B cell (primary cell): ENCODE results near the gene PDE10A. TPM values are rescaled to one million over a fixed set of nuclear protein-coding genes. Genes with fewer than 3 reads are reported as not detected.

ENCODE experiments used
- ATAC-seq: fragments of 200-7000 bp; cut with Tn5 transposase; one replicate; pipeline ENCODE4 v1.10.0; 2021; ENCODE audit warnings: low read depth, mild to moderate bottlenecking, moderate number of reproducible peaks, moderate library complexity
- CTCF ChIA-PET: fragments of 350-600 bp; sonication (Branson Sonifier 250); formaldehyde crosslinking; loops from one replicate; lab custom pipeline; 2021; ENCODE audit warnings: antibody characterized with exemption, inconsistent platforms; lab: Charles Lee
- POLR2A ChIA-PET: fragments of 350-600 bp; sonication (Branson Sonifier 250); formaldehyde crosslinking; loops from one replicate; lab custom pipeline; 2021; ENCODE audit warnings: antibody characterized with exemption; lab: Charles Lee
- DNase-seq: peaks from one replicate; pipeline ENCODE4 v3.0.0; 2013
- H2AFZ ChIP-seq: 2 replicates; pipeline ENCODE4 v1.6.1; 2012; ENCODE audit warnings: mild to moderate bottlenecking, low read depth, low read length; ENCODE audit not compliant: insufficient read depth, poor library complexity, severe bottlenecking
- H3K27ac ChIP-seq, 2 donors: 1 replicate in 1 of 2; 2 replicates in 1 of 2; pipeline ENCODE4 v1.5.1; 2012 to 2013; ENCODE audit warnings: low read length in 2 of 2, mild to moderate bottlenecking in 2 of 2, moderate library complexity in 1 of 2
- H3K27me3 ChIP-seq, 4 experiments: fragments of 200-600 bp in 1 of 4; sonication (generic) in 1 of 4; replicated peaks in 1 of 4; 1 replicate in 2 of 4; 2 replicates in 2 of 4; pipeline versions ENCODE4 v1.6.1 to v1.7.0; 2013 to 2016; ENCODE audit warnings: low read length in 3 of 4, mild to moderate bottlenecking in 2 of 4, mixed read lengths in 1 of 4, moderate library complexity in 1 of 4; ENCODE audit not compliant: insufficient read depth in 4 of 4, control insufficient read depth in 3 of 4; ENCODE audit errors: control extremely low read depth in 1 of 4
- H3K36me3 ChIP-seq, 2 experiments: replicated peaks in 1 of 2; 1 replicate in 1 of 2; 2 replicates in 1 of 2; pipeline versions ENCODE4 v1.6.1 to v1.7.1; 2013; ENCODE audit warnings: low read length in 1 of 2; ENCODE audit not compliant: insufficient read depth in 2 of 2, control insufficient read depth in 1 of 2; ENCODE audit errors: control extremely low read depth in 1 of 2, extremely low read depth in 1 of 2
- H3K4me1 ChIP-seq, 2 donors: fragments of 200-600 bp in 1 of 2; sonication (generic) in 1 of 2; 1 replicate in 1 of 2; 2 replicates in 1 of 2; pipeline versions ENCODE4 v1.5.1 to v1.6.1; 2013 to 2017; ENCODE audit warnings: low read length in 2 of 2; ENCODE audit not compliant: control insufficient read depth in 2 of 2, insufficient read depth in 2 of 2
- H3K4me2 ChIP-seq: replicated peaks from 2 replicates; pipeline ENCODE3; 2012; ENCODE audit warnings: mild to moderate bottlenecking, low read depth, low read length; ENCODE audit not compliant: poor library complexity, severe bottlenecking
- H3K4me3 ChIP-seq, 5 experiments: fragments of 200-600 bp in 1 of 5; sonication (generic) in 1 of 5; 1 replicate in 3 of 5; 2 replicates in 2 of 5; pipeline versions ENCODE4 v1.5.1 to v1.7.0; 2011 to 2016; ENCODE audit warnings: low read length in 4 of 5, mild to moderate bottlenecking in 4 of 5, low read depth in 2 of 5, control low read depth in 1 of 5, moderate library complexity in 1 of 5; ENCODE audit not compliant: insufficient read depth in 1 of 5; ENCODE audit errors: control extremely low read depth in 1 of 5, extremely low read depth in 1 of 5
- H3K79me2 ChIP-seq: fragments of 200-600 bp; sonication (generic); one replicate; pipeline ENCODE4 v1.6.0; 2016; ENCODE audit warnings: low read length; ENCODE audit not compliant: control insufficient read depth, insufficient read depth
- H3K9ac ChIP-seq: fragments of 200-600 bp; sonication (generic); 2 replicates; pipeline ENCODE4 v1.6.1; 2017; ENCODE audit warnings: mild to moderate bottlenecking, low read length, moderate library complexity
- H3K9me3 ChIP-seq, 3 donors: one replicate each; pipeline versions ENCODE4 v1.6.1 to v1.7.1; 2013; ENCODE audit warnings: low read length in 2 of 3; ENCODE audit not compliant: control insufficient read depth in 2 of 3, insufficient read depth in 1 of 3; ENCODE audit errors: control extremely low read depth in 1 of 3
- H4K20me1 ChIP-seq: 2 replicates; pipeline ENCODE4 v1.6.0; 2012; ENCODE audit warnings: mild to moderate bottlenecking, low read length; ENCODE audit not compliant: insufficient read depth, control insufficient read depth, poor library complexity, severe bottlenecking
- H3K27ac Mint-ChIP-seq: one replicate; pipeline ENCODE4 v1.8.0; 2021; ENCODE audit warnings: mixed read lengths
- H3K27me3 Mint-ChIP-seq: one replicate; pipeline ENCODE4 v1.8.0; 2021; ENCODE audit warnings: mixed read lengths
- H3K4me1 Mint-ChIP-seq: one replicate; pipeline ENCODE4 v1.8.0; 2021; ENCODE audit warnings: mixed read lengths
- H3K4me3 Mint-ChIP-seq: one replicate; pipeline ENCODE4 v1.8.0; 2021; ENCODE audit warnings: mixed read lengths
- H3K9me3 Mint-ChIP-seq: one replicate; pipeline ENCODE4 v1.8.0; 2022; ENCODE audit warnings: mixed read lengths; ENCODE audit not compliant: insufficient read depth
- CTCF ChIP-seq: fragments of 200-600 bp; IDR thresholded peaks from one replicate; pipeline ENCODE4 v1.8.0; 2022; ENCODE audit warnings: antibody characterized with exemption, mild to moderate bottlenecking
- EZH2 ChIP-seq: IDR thresholded peaks from 2 replicates; pipeline ENCODE4 v1.6.1; 2012; ENCODE audit warnings: borderline replicate concordance, low read depth, mild to moderate bottlenecking, moderate library complexity, low read length; ENCODE audit not compliant: insufficient read depth, poor library complexity, severe bottlenecking
- WGBS: methylation state at CpG from one replicate; pipeline ENCODE4 v1.1.5; 2013; ENCODE audit warnings: missing lambda C conversion rate; ENCODE audit not compliant: insufficient coverage; 5-methylcytosine and 5-hydroxymethylcytosine counted together
- intact Hi-C: fragments of 100-400 bp; cut with micrococcal nuclease; formaldehyde crosslinking; loops from one replicate; pipeline ENCODE4 v1.10.0; 2022
- polyA plus RNA-seq: library from polyadenylated mRNA; depleted of rRNA; stranded (reverse); fragments of >200 nt; gene quantifications from 2 replicates; pipeline ENCODE4 v1.2.3, GENCODE V29; 2012
- total RNA-seq, 2 donors: library from RNA; stranded (reverse); fragments of 120-200 nt in 1 of 2; gene quantifications; 1 replicate in 1 of 2; 2 replicates in 1 of 2; pipeline versions ENCODE4 v1.2.3 to v1.2.4, GENCODE V29; 2013 to 2022

PDE10A gene
- total and polyA plus RNA-seq, 2 donors (not counting 1 experiment from before 2014, with no cell fraction given) = not detected

GRCh38 chr6:165574220-165575157 lies 88.6 kb downstream of the PDE10A start:
- H3K9me3 Mint-ChIP-seq = no peaks in the 10 kb centered on the region
- intact Hi-C loops = no loop called here
- no peaks in the 10 kb centered on the region for H3K36me3 ChIP-seq
- no peak overlapping the region for H3K9ac ChIP-seq
- ATAC-seq (no peak), DNase-seq (no peak)
- H3K4me2 ChIP-seq = no peak overlapping the region
- peaks cover 0 to 11% (median 0%) of the 10 kb centered on the region in 3 donors for H3K9me3 ChIP-seq
- no peak overlapping the region for H3K27ac Mint-ChIP-seq
- H3K27me3 ChIP-seq = no peaks in the 10 kb centered on the region
- H3K27ac ChIP-seq = no peak overlapping the region
- peaks cover 3% of the 10 kb centered on the region for H3K4me1 Mint-ChIP-seq
- no peak overlapping the region for H2AFZ ChIP-seq
- no peak for TF ChIP-seq CTCF
- no peak for TF ChIP-seq EZH2
- POLR2A ChIA-PET = no interaction called here
- no peaks in the 10 kb centered on the region for H3K4me1 ChIP-seq
- no peaks in the 10 kb centered on the region for H3K79me2 ChIP-seq
- no peak overlapping the region for H3K4me3 ChIP-seq
- no peak overlapping the region for H3K4me3 Mint-ChIP-seq
- 100% methylated on average over 1 of the region's 6 CpGs for WGBS
- H3K27me3 Mint-ChIP-seq = no peaks in the 10 kb centered on the region
- CTCF ChIA-PET = no interaction called here
- no peaks in the 10 kb centered on the region for H4K20me1 ChIP-seq

- no peak for ATAC-seq
- H3K79me2 ChIP-seq = no peaks in the 10 kb centered on the region
- no peak overlapping the region for H3K9ac ChIP-seq
- no peak for DNase-seq
- POLR2A ChIA-PET = no interaction called here
- H3K27me3 Mint-ChIP-seq = no peaks in the 10 kb centered on the region
- intact Hi-C loops = no loop called here
- TF ChIP-seq CTCF (no peak), EZH2 (no peak)
- peaks cover 0 to 11% (median 0%) of the 10 kb centered on the region in 3 donors for H3K9me3 ChIP-seq
- peaks cover 3% of the 10 kb centered on the region for H3K4me1 Mint-ChIP-seq
- no peak overlapping the region for H3K4me3 ChIP-seq
- no peak overlapping the region for H3K27ac ChIP-seq
- WGBS = 74% methylated on average over 3 of the region's 5 CpGs
- no peak overlapping the region for H3K27ac Mint-ChIP-seq
- H3K9me3 Mint-ChIP-seq = no peaks in the 10 kb centered on the region
- CTCF ChIA-PET = no interaction called here
- H3K4me2 ChIP-seq = no peak overlapping the region
- H3K4me1 ChIP-seq = no peaks in the 10 kb centered on the region
- no peaks in the 10 kb centered on the region for H4K20me1 ChIP-seq
- no peak overlapping the region for H2AFZ ChIP-seq
- no peak overlapping the region for H3K4me3 Mint-ChIP-seq
- H3K36me3 ChIP-seq = no peaks in the 10 kb centered on the region
- H3K27me3 ChIP-seq = no peaks in the 10 kb centered on the region
These were observed 89.4 kb downstream of the PDE10A start for GRCh38 chr6:165573671-165574070.
